Breast epithelium (tissue), 4 donors: Measurements from ENCODE around the gene GPBP1. TPM values are rescaled to one million over a fixed set of nuclear protein-coding genes. Genes with fewer than 3 reads are reported as not detected.

Experiments used
- DNase-seq, 2 donors: peaks; one replicate each; pipeline ENCODE4 v3.0.0-alpha.2; 2019; ENCODE audit warnings: low spot score in 2 of 2
- H3K27ac ChIP-seq, 2 donors: fragments of 200-600 bp; sonication (generic) in 1 of 2; one replicate each; pipeline ENCODE4 v1.5.1; 2016 to 2019; ENCODE audit warnings: mild to moderate bottlenecking in 1 of 2
- H3K27me3 ChIP-seq, 2 donors: fragments of 200-600 bp; sonication (generic) in 1 of 2; one replicate each; pipeline versions ENCODE4 v1.5.1 to v1.6.0; 2017 to 2019; ENCODE audit warnings: control low read depth in 1 of 2, mild to moderate bottlenecking in 1 of 2
- H3K36me3 ChIP-seq: fragments of 200-600 bp; one replicate; pipeline ENCODE4 v1.5.1; 2019
- H3K4me1 ChIP-seq, 2 donors: fragments of 200-600 bp; sonication (generic); one replicate each; pipeline ENCODE4 v1.5.1; 2016 to 2019; ENCODE audit warnings: control low read depth in 1 of 2
- H3K4me3 ChIP-seq, 3 donors: fragments of 200-600 bp; sonication (generic); 1 replicate in 2 of 3; 2 replicates in 1 of 3; pipeline ENCODE4 v1.5.1; 2016 to 2019; ENCODE audit warnings: mild to moderate bottlenecking in 3 of 3, moderate library complexity in 2 of 3
- H3K9me3 ChIP-seq, 2 donors: fragments of 200-600 bp; sonication (generic) in 1 of 2; one replicate each; pipeline ENCODE4 v1.5.1; 2016 to 2019; ENCODE audit warnings: control low read depth in 1 of 2
- CTCF ChIP-seq, 3 donors: fragments of 450-650 bp; IDR thresholded peaks; one replicate each; pipeline ENCODE4 v1.5.1; 2016 to 2017; ENCODE audit warnings: antibody characterized with exemption in 3 of 3, mild to moderate bottlenecking in 3 of 3, moderate library complexity in 3 of 3
- POLR2A ChIP-seq: fragments of 450-650 bp; IDR thresholded peaks from one replicate; pipeline ENCODE4 v1.6.1; 2016; ENCODE audit warnings: antibody characterized with exemption, mild to moderate bottlenecking, moderate library complexity
- POLR2AphosphoS5 ChIP-seq, 3 donors: sonication (generic); formaldehyde crosslinking; IDR thresholded peaks; one replicate each; pipeline ENCODE4 v1.6.1; 2017; ENCODE audit warnings: antibody characterized with exemption in 3 of 3
- intact Hi-C: fragments of 100-400 bp; cut with DNase I; formaldehyde crosslinking; loops from one replicate; pipeline ENCODE4 v1.15.1; 2023; ENCODE audit warnings: low total_unique reads
- total RNA-seq, 3 donors: library from RNA; depleted of rRNA; stranded (reverse); fragments of >200 nt; gene quantifications; one replicate each; pipeline ENCODE4 v1.1.0, GENCODE V29; 2016

The GPBP1 gene
- total RNA-seq, 3 donors from 2014 or later, result 61.1 to 141 (median 93.1) TPM

GRCh38 chr5:57174128-57174889 is 450 bp downstream of the GPBP1 start:
- no peaks in the 10 kb centered on the region for H3K36me3 ChIP-seq
- no peaks in the 10 kb centered on the region for H3K9me3 ChIP-seq
- H3K27ac ChIP-seq, result peak overlapping the region; percentile 98 to 100
- peak overlapping the region; percentile 83 to 95 (median 92) for H3K4me3 ChIP-seq
- no peaks in the 10 kb centered on the region for H3K27me3 ChIP-seq
- H3K4me1 ChIP-seq, result no peaks in the 10 kb centered on the region
- DNase-seq, result peak; percentile 34 to 54
- intact Hi-C loops, result no loop called here
- no peak for TF ChIP-seq CTCF (IDR thresholded peaks at IDR 0.05)
- peak in 2 of 3 donors; percentile 42 to 72 for TF ChIP-seq POLR2AphosphoS5 (IDR thresholded peaks at IDR 0.05)

GRCh38 chr5:57174890-57175510 is 1.1 kb downstream of the GPBP1 start:
- no peak for TF ChIP-seq CTCF (IDR thresholded peaks at IDR 0.05)
- TF ChIP-seq POLR2AphosphoS5 (IDR thresholded peaks at IDR 0.05), result no peak
- TF ChIP-seq POLR2A, result no peak
- H3K36me3 ChIP-seq, result no peaks in the 10 kb centered on the region
- peak overlapping the region; percentile 83 to 95 (median 92) for H3K4me3 ChIP-seq
- H3K4me1 ChIP-seq, result no peaks in the 10 kb centered on the region
- intact Hi-C loops, result no loop called here
- H3K27ac ChIP-seq, result peak overlapping the region; percentile 98 to 100
- DNase-seq, result no peak
- no peaks in the 10 kb centered on the region for H3K9me3 ChIP-seq
- H3K27me3 ChIP-seq, result no peaks in the 10 kb centered on the region

- Histone ChIP-seq H3K9me3 (no peaks in the 10 kb centered on the region), H3K36me3 (no peaks in the 10 kb centered on the region), H3K4me1 (no peaks in the 10 kb centered on the region), H3K27ac (peak overlapping the region; percentile 98 to 100), H3K4me3 (peak overlapping the region; percentile 83 to 95 (median 92)), H3K27me3 (no peaks in the 10 kb centered on the region)
- DNase-seq, result no peak
- intact Hi-C loops, result no loop called here
- TF ChIP-seq POLR2A (no peak), CTCF (IDR thresholded peaks at IDR 0.05) (no peak), POLR2AphosphoS5 (IDR thresholded peaks at IDR 0.05) (no peak)
These were observed 1.9 kb downstream of the GPBP1 start for GRCh38 chr5:57175551-57176309.

GRCh38 chr5:57176350-57176857 is 2.5 kb downstream of the GPBP1 start:
- Histone ChIP-seq H3K9me3 (no peaks in the 10 kb centered on the region), H3K27me3 (no peaks in the 10 kb centered on the region), H3K4me1 (no peaks in the 10 kb centered on the region), H3K27ac (peak overlapping the region; percentile 98 to 100), H3K4me3 (peak overlapping the region; percentile 83 to 95 (median 92)), H3K36me3 (no peaks in the 10 kb centered on the region)
- intact Hi-C loops, result no loop called here
- TF ChIP-seq CTCF (IDR thresholded peaks at IDR 0.05) (no peak), POLR2A (no peak), POLR2AphosphoS5 (IDR thresholded peaks at IDR 0.05) (no peak)
- DNase-seq, result no peak
